Activated gamma-delta T cell (primary cell): ENCODE results near the gene CCDC43.
"Not testable (repeated sequence)": the region's sequence is repeated elsewhere in the genome, so short reads cannot be mapped to it uniquely, and the experiment has no call there.

Experiments used
- DNase-seq: peaks from one replicate; lab custom pipeline; 2025; lab: John Stamatoyannopoulos, UW

CCDC43 gene

DNA sequence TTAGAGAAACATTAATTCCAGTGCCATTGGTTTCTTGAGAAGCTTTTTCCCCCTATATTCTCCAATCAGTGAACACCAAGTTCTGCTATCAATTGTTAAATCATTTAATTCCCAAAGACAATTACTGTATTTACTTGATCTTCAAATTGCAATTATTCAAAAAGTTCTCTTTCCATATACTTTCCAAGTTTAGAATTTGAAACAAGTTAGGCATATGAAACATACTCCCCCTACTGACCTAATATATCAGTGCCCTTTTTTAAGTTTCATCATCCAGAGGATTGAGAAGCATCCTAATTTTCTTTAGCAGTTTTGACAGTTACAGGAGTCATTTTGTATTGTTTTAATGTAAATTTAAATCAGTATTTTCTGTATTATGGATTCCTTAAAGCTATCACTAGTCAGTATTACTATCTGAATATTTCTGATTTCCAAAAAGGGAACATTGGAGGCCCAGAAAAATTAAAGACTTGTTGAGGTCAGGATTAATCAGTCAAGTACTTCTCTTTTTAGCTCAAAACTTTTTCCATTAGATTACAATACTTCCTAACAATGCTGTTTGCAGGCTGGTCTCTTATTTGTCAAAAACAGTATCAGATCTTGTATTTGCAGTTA lies 17.0 kb downstream of the CCDC43 start:
- DNase-seq = no peak

DNA sequence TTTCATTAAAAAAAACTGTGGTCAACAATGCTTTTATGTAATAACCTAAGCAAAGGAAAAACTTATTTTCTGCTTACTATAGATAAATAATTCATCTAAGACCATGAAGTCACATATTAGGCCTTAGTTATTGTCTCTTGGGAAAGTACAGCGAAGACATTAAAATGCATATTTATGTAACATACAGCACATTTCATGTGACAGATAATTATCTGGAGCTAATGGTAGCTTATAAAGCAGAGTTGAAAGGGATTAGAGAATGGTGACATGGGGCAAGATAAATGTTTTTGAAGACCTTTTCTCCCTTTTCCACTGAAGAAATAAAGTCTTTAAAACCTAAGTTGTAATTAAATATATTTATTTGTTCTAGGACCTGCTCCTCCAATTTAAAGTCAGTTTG lies 23.6 kb downstream of the CCDC43 start:
- DNase-seq = no peak

DNA sequence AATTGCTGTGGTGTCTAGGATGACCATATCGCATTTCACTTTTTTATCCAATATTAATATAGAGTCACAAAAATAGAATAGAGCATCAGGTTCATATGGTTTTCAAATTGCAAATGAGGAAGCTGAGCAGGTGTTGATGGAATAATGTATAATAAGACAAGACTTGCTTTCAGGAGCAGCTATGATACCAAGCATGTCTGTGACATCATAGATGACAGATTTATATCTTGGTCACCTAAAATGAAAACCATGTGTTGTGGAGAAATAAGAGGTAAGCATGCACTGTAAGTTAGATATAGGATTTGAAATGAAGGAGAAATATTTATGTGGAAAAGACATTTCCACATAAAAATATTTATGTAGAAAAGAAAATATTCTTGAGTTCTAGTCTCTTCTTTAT lies 24.7 kb downstream of the CCDC43 start:
- DNase-seq = no peak

- DNase-seq = no peak
Observed at GRCh38 chr17:44663095-44663494, 26.5 kb downstream of the CCDC43 start.

DNA sequence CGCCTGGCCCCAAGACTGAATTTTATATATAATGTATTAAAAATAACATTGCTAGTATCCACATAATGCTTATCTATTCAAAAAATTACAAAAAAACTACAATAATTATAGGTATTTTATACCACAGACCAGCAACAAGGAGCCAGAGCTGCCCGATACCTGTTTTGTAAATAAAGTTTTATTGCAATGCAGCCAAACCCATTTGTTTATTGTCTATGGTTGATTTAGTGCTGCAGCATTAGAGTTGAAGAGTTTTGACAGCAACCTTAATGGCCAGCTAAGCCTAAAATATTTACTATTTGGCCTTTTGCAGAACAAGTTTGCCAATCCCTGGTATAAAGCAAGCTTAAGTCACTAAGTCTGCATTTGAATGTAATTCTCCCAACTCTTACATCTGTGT lies 27.7 kb downstream of the CCDC43 start:
- DNase-seq = no peak

DNA sequence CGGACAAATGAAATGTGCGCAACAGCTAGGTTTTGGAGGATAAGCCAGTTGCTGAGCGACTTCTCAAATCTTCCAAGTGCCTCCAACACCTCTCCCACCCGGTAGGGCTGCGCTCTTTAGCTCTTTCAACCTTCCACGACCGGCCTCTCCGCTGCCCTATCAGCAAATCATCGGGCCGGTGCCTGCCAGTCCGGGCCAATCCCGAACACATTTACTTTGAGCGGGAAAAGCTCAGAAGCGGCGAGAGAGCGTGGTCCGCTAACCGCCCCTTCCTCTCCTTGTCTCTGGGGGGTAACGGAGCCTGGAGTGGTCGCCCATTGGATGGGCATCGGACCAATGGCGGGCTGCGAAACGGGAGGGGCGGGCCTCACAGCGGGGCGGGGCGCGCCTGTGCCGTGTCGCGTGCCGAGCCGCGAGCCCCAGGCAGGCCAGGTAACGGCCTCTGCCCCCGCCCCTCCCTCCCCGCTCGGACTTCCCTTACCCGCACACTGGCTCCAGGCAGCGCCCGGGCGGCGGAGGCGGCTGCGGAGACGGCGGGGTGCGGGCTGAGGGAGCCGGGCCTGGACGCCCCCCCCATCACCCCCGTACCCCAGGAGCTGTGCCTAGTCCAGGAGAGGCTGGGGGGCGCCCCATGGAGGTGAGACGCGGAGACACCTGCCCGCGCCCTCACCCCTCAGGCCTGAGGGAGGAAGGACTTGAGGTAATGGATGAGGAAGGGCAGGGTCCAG lies 33.4 kb downstream of the CCDC43 start, which contains the start of gene MEIOC:
Gene MEIOC (plus strand): TSS at position 486 of the 728 bp plus-strand sequence. CDS start 146 bp downstream, at position 632.
- DNase-seq = no peak

DNA sequence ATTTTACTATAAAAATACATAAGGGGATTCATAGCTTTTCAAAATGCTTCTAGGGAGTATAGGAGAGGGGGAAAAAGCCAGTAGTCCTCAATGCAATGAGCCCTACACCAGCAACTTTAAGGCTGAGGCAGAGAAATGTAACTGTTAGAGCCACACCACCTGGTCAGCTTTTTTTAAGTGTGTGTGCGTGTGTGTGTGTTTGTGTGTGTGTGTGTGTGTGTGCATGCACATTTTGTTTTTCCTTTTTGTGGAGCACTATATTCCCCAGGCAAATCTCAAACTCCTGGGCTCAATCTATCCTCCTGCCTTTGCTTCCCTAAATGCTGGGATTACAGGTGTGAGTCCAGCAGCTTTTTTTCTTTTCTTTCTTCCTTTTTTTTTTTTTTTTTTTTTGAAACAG lies 35.6 kb downstream of the CCDC43 start:
- no peak for DNase-seq

DNA sequence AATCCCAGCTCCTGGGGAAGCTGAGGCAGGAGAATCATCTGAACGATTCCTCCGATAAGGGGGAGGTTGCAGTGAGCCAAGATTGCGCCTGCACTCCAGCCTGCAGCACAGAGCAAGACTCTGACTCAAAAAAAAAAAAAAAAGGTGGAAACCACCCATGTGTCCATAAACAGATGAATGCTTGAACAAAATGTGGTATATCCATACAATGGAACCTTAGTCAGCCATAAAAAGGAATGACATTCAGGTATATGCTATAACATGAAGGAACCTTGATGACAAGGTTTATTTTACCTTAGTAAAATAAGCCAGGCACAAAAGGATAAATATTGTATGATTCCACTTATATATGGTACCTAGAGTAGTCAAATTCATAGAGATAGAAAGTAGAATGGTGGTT lies 36.2 kb downstream of the CCDC43 start:
- DNase-seq = no peak

GRCh38 chr17:44652727-44653126 lies 36.8 kb downstream of the CCDC43 start:
- no peak for DNase-seq

DNA sequence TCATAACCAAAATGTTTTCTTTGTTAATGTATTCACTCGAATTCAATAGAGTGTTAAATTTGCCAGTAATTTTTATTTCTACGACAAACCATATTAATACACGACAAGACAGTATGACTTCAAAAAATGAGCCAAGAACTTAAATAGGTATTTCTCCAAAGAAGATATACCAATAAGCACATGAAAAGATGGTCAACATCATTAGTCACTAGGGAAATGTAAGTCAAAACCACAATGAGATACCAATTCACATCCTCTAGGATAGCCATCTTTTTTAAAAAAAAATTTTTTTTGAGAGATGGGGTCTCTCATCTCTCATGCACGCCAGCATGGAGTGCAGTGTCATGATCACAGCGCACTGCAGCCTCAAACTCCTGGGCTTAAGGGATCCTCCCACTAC lies 38.3 kb downstream of the CCDC43 start:
- no peak for DNase-seq

DNA sequence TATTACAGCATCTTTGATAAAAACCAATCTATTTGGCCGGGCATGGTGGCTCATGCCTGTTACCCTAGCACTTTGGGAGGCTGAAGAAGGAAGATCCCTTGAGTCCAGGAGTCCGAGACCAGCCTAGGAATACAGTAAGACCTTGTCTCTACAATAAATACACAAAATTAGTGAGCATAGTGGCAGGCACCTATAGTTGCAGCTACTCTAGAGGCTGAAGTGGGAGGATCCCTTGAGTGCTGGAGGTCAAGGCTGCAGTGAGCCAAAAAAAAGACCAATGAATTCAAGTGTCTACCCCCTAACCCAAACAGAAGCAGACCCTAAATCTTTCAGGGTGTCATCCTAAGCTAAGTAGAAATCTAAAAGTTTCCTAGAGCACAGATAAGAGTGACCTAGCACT lies 40.6 kb downstream of the CCDC43 start:
- DNase-seq = no peak

DNA sequence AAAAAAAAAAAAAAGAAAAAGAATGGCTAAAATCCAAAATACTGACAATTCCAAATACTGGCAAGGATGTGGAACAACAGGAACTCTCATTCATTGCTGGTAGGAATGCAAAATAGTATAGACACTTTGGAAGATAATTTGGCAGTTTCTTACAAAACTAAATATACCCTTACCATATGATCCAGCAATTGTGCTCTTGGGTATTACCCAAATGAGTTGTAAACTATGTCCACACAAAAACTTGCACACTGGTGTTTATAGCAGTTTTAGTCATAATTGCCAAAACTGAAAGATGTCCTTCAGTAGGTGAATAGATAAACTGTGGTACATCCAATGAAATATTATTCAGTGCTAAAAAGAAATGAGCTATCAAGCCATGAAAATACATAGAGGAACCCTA lies 41.8 kb downstream of the CCDC43 start:
- DNase-seq = no peak

DNA sequence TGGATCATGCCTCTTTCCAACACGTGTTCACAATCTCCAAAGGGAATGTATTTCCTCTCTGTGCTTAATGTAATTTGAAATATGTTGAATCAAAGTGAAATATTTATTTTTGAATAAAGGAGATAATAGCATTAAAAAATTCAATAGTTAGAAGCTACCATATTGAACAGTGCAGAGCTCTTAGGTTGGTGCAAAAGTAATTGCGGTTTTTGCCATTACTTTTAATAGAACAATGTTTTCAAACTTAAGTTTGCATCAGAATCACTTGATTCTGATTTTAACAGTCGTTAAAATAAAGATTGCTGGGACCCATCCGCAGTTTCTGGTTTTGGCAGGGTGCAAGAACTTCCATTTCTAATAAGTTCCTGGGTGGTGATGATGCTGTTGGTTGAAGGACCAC lies 43.3 kb downstream of the CCDC43 start:
- no peak for DNase-seq

DNA sequence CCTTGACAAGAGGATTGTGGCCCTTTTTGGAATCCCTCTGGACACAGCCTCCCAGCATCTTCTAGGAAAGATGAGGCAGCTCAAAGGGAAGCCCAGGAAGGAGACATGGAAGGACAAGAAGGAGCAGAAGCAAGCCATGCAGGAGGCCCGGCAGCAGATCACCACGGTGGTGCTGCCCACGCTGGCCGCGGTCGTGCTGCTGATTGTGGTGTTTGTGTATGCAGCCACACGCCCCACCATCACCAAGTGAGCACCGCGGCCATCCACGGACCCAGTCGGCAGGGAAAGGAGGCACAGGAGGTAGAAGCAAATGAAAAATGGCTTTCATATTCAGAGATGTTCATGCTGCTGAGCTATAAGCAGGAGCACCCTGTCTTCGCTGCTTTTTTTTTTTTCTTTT lies 44.2 kb downstream of the CCDC43 start:
- DNase-seq = no peak

DNA sequence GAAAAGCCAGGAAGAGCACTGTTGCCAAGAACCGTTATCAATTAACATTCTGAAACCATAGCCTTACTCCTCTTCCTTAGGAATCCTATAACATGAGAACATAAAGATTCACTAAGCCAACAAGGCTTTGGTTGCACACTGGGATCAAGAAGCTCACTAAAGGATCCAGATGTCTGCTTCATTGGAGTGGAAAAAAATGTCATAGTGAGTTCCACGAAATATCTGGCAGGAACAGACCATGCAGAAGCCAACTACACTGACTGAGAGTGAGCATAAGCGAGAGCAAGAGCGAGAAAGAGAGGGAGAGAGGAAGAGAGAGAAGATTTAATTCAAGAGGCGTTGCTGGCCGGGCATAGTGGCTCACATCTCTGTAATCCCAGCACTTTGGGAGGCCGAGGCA lies 46.7 kb downstream of the CCDC43 start:
- DNase-seq = no peak

DNA sequence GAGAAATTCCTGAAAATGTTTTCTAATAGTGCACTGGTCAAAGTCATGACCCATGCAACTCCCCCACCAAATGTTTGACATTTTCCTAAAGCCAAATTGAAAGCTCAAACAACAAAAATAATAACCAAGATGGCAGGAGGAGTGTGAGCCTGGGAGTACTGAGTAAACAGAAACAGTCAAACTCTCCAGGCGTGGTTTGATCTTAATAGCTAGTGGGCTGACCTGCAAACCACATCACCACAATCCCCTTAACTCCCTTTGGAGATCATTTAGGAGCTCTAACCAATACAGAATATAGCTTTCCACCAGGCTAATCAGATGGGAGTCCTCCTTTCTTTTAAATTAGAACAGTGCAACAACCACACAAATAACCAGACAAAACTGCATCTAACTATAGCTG lies 52.5 kb downstream of the CCDC43 start:
- no peak for DNase-seq

DNA sequence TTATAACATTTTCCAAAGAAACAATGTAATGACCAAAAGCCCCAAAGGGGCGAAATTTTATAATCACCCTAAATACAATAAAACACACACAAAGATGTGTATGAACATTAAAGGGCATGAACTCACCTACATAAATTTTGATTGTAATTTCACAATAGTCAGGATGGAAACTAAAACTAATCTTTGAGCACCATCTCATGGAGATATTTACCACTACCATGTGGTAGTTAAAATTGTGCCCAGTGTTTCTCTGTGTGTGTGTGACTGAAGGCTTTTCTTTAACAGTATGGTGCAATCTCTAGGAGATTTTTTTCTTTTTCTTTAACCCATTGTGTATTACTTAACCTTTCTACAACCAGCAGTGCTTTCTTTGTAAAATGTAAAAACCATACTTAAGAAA lies 53.0 kb downstream of the CCDC43 start:
- no peak for DNase-seq

GRCh38 chr17:44634401-44634800 lies 55.2 kb downstream of the CCDC43 start:
- DNase-seq = not testable (repeated sequence)

- DNase-seq = no peak
Observed at GRCh38 chr17:44633998-44634397, 55.6 kb downstream of the CCDC43 start.

DNA sequence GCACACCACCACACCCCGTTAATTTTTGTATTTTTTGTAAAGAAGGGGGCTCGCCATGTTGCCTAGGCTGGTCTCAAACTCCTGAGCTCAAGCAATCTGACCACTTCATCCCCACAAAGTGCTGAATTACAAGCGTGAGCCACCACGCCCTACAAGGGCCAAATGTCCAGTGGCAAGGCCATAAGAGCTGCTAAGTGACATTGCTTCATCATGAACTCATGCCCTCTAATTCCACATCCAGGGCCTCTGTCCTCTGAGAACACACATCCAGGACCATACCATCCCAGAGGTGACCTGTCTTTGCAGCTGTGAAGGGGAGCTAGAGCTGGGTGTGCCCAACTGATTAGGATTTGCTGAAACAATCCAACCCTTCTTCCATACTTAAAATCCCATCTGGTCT lies 58.9 kb downstream of the CCDC43 start:
- DNase-seq = no peak

- no peak for DNase-seq
Observed at GRCh38 chr17:44629314-44629713, 60.3 kb downstream of the CCDC43 start.

DNA sequence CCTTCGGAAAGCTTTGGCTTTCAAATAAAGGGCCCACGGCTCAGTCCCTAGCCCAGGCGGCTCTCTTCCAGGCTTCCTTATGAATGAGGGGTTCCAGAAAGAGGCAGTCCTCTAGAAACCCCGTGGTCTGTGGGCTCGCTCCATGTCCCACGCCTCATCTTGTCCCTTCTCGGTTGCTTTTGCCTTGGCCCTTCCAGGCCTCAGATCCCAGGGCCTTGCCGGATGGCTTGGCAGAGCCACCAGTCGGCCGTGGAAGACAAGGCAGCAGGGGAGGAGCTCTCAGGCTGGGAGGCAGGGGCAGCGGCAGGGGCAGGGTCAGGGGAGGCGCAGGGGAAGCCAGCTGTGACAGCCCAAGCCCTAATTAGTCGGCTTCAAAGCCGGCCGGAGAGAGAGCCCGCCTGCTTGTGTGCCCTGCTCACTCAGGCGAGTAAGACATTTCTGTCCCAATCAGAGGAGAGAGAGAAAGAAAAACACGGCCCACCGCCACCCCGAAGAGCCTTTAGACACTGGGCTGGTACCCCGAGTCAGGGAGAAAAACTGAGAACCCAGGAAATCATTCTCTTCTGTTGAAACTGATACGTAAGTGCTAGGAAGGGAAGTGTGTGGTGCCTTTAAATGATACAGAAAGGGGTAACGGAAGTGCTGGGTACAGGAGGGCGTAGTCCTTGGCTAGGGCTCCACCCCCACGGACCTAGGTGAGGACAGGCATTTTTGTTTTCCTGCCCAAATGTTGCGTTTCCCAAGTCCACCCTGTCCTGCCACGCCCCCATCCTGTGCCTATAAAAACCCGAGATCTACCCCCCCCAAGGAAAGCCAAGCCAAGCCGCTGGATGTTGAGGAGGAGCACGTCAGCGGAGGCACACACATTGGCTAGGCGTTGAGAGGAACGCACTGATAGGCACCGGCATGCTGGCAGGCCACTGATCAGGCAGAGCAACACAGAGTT lies 61.1 kb downstream of the CCDC43 start:
- no peak for DNase-seq
